HG03378 (cell line): ENCODE data around the gene ARAP3.
"Not testable (repeated sequence)": the region's sequence is repeated elsewhere in the genome, so short reads cannot be mapped to it uniquely, and the experiment has no call there.

Source experiments
- ATAC-seq: cut with Tn5 transposase; IDR thresholded peaks from one replicate; pipeline ENCODE4 v1.9.1; 2021; ENCODE audit warnings: mild to moderate bottlenecking, moderate library complexity; ENCODE audit not compliant: unreplicated experiment

ARAP3 gene

DNA sequence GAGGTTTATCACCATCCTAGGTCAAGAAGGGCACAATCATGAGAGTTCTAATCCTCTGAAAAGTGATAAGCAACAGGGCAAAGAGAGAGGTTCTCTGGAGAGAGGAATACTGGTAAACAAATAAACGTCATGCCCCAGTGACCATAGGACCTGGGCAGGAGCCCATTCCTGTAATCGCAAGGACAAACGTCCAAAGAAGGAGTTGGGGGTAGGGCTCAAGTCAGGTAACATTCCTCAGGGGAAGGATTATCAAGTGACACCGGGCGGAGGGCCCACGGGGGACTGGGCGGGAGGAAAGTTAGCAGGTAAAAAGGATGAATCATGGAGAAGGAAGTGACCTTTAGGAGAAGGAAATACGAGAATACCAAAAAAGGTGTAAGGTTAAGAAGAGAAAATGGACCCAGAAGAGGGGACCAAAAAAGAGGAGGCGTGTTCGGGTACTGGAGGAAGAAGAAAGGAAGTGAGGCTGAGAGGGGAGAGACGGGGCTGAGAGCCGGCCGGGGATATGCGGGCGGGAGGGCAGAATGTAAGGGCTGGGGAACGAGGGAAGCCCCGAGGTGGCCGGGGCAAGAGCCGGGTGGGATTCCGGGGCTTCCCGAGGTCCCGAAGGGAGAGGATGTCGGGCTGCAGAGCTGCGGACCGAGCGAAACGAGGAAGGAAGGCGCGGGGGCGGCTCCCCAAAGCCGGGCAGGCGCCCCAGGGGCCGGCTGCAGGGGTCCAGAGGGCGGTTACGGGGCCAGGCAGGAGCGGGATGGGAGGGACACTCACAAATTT lies 63.8 kb downstream of the ARAP3 start:
- ATAC-seq, result peak; percentile 13

DNA sequence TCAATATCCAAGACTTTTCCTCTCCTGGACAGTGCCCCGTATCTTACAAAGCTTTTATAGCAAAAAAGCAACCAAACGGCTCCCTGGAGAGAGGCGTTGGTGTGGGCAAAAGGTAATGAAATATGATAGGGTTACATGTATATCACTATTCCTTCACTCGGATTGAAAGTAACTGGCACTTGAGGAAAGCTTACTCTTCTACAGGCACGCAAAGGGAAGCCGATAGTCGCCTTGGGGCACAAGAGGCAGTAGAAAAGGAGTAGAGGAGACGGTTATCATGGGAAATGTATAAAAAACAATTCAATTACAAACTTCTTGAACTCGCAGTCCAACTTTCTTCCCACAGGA lies 64.4 kb downstream of the ARAP3 start:
- peak; percentile 6 for ATAC-seq

DNA sequence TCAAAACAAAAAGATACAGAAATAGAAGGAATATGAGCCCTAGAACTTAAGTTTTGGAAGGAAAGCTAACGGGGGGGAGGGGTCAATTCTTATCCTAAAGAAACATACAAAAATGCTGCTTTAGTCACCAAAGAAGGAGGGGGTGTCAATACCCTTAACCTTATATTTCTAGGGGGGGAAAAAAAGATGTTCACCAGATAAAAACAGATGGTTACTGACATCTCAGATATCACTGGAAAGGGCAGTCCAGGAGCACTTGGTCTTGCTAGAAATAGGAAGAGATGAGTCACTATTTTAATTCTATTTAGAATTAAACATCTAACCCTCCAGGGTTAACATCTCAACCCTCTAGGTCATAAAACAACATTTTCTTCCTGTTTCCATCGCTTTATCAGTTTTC lies 64.9 kb downstream of the ARAP3 start:
- no peak for ATAC-seq

DNA sequence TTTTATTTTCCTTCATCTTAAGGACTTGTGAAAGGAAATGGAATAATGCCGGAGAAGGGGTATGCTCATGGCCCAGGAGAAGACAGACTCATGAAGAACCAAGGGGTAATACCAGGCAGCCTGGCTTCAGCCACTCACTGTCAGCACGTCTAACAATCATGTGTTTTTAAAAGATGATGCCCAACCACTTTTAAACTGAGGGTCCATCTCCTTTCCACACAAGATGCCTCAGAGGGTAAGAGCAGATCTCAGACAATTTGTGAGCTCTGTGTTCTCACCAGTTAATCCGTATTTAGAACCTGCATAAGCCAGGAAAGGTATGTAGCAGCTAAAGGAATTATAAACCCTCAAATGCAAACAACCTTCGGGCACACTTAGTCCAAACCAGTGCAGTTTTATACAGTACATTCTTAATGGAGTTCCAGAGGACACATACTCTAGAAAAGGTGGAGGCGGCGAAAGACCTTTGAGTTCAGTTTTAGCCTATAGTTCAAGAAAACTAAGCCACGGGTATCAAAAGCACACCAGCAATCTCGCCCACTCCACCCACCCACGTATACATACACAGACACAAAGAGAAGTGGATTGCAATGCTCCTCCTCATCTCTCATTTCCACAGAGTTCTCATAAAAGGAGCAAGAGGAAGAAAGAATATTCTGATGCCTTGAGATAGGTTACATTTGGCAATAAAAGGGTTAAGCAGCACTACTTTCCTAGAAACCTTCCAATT lies 65.9 kb downstream of the ARAP3 start:
- no peak for ATAC-seq

DNA sequence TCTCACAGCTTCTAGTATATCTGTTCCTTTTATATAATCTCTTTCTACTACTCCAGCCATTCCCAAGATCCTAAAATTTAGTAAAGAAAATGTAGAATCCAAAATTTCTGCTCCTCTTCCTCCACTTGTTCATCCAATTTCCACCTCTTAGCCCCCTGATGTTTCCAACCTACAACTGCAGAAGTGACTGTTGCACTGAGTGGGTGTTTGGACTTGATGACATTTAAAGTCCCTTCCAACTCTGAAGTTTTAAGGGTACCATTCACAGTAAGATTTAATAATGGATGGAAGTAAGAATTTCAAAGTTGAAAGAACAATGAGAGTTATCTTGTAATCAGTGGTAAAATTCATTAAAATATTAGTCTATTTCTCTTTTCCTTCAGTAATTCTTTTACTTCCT lies 68.7 kb downstream of the ARAP3 start:
- ATAC-seq, result no peak

DNA sequence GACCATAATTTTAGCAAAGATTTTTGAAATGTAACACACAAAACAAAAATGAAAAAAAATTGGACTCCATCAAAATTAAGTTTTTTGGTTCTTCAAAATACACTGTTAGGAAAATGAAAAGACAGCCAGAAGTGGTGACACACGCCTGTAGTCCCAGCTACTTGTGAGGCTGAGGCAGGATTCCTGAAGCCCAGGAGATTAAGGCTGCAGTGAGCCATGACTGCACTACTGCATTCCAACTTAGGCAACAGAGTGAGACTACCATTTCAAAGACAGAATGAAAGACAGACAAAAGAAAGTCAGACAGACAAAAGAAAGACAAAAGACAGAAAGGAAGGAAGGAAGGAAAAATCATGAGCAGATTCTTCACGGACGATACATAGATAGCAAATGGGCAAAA lies 70.7 kb downstream of the ARAP3 start:
- ATAC-seq, result no peak

DNA sequence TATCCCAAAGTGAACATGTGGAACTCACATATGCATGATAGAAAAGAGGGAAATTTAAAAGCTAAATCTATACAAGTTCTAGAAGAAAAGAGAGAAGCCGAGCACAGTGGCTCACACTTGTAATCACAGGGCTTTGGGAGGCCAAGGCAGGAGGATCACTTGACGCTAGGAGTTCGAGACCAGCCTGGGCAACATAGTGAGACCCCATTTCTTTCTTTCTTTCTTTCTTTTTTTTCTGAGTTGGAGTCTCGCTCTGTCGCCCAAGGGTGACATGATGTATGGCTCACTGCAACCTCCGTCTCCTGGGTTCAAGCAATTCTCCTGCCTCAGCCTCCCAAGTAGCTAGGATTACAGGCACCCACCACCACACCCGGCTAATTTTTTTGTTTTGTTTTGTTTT lies 72.1 kb downstream of the ARAP3 start:
- ATAC-seq, result not testable (repeated sequence)

DNA sequence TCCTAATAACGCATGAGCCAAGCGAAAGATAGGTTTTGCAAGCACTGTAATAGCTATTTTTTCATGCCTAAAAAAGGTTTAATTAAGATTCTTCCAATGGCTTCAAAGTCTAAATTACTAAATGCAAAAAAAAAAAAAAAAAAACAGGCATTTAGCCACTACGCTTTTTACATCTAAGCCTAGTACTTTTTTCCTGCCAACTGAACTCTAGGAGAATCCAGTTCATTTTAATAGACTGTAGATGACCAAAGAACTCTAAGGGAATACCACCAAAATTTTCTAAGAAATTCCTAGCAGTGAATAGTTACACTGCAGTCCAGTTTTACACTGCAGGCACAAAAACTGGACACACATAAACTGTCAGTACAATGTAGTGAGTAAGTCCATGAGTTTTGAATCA lies 73.0 kb downstream of the ARAP3 start:
- ATAC-seq, result no peak

DNA sequence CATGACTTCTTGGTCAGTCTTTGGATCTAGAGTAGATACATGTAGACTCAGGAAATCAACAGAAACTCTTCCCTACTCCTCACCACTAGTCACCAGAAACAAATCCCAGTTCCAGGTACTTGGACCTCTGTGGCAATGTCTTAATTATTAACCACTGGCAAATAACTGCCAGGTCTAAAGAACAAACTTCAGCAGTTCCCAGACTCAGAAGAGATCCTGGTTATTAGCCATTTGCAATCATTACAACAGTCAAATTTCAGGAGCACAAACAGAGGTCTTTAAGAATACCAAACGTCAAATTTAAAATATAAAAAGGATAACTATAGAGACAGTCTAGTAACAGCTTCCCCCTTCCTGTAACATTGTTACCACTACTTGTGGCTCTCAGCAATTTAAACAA lies 73.5 kb downstream of the ARAP3 start:
- ATAC-seq, result no peak

DNA sequence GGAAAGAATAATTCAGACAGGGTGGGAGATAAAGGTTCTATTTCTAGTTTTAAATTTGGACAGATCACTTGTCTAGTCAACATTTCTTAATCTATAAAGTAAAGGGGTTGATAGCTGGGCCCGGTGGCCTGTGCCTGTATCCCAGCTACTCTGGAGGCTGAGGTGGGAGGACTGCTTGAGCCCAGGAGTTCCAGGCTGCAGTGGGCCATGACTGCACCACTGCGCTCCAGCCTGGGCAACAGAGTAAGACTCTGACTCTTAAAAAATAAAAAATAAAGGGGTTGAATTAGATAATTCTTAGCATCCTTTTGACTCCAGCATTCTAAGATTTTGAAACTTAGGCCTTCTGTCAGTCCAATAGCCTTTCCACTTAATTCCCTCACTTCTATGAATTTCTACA lies 74.0 kb downstream of the ARAP3 start:
- no peak for ATAC-seq

DNA sequence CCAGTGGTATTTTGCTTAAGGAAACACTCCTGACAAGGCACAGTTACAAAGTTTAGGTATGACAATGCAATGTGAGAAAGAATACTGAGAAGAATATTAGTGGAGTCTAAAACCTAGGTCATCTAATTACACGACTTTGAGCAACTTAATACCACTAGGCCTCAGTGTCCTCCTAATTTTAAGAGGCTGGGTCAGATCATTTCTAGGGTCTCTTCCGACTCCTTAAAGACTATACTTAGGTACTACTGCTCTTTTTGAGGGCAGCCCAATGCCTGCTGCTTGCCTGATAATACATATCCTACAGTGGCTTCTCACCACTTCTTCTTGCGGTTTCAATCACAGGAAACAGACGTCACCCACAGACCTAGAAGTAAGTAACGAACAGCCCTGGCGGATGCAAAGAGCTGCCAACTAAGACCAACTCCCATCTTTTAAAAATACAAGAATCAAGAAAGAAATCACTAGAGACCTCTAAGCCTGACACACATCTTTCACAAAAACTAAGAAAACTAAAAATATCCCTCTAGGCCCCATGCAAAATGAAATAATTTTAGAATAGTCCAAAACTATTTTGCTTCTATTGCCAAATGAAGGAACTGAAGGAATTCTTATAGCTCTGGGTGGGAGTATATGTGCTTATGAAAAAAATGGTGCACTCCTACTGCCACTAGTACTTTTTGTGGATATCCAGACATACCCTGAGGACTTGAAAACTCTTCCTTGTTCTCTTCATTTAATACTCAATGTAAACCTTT lies 76.3 kb downstream of the ARAP3 start:
- peak; percentile 94 for ATAC-seq

DNA sequence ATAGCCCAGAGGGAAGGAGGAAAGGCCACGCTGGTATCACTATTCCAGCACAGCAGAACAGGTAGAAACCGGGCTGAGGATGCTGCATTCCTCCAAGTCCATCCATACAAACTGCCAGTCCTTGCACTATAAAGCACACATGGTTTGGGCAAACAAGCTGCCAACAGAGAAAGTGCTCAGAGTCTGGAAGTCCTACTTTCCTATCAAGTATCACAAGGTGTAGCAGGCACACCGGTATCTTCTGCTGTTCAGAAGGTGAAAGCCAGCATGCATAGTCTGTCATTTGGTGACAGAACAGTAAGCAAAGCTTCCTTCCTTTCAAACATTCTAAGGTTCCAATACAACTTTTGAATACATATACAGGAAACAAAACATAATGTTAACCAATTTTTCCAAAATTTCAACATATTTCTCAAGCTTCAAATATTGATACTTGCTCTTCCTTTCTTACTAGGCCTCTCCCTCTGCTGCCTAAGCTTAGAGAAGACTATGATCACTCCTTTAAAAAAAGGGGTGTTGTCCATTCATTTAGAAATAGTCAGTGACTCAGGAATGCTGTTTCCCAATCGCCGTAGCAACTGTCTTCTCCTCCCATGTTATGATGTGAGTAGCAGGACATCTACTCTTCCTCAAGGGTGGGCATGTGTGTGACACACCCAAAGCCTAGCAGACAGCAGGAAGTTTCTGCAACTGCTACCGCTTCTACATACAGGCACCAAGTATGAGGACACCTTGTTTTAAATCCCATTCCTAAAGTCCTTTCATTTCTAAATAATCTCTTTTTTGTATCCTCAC lies 77.9 kb downstream of the ARAP3 start:
- no peak for ATAC-seq
